PC-9 (cell line): ENCODE measurements around the gene ITLN1.

ENCODE experiments used
- CTCF ChIP-seq: fragments of 200-600 bp; sonication (generic); conservative IDR thresholded peaks from 2 replicates; pipeline ENCODE4 v1.6.1; 2017; ENCODE audit warnings: mixed run types, antibody characterized with exemption, mild to moderate bottlenecking, moderate library complexity
- EZH2 ChIP-seq: fragments of 200-600 bp; sonication (generic); IDR thresholded peaks from 2 replicates; pipeline ENCODE4 v1.8.0; 2017; ENCODE audit warnings: antibody characterized with exemption, low read depth

DNA sequence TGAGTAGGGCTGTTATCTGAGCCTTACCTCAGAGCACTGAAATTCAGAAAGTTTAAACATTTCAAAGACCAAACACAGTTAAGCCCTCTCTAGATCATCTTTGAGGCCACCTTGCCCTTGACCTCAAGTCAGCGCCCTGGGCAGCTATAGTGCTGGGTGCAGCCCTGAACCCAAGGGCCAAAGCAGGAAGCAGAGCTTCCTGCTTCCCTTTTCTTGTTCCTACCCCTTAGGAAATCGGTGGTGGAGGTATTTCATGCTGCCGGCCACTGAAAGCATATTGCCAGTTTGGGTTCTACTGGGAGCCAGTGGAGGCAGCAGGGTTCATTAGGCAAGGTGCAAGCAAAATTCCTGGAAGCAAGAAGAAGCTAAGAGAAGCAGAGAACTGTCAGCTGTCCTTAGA lies 48.4 kb downstream of the ITLN1 start:
- TF ChIP-seq CTCF (no peak), EZH2 (no peak)
